GM23338 (cell line): ENCODE measurements around the gene ABL1. TPM values are rescaled to one million over a fixed set of nuclear protein-coding genes. Genes with fewer than 3 reads are reported as not detected.
A peak's percentile ranks its signal among the peaks of the same experiment; 100 is the strongest.
"Not testable (repeated sequence)": the region's sequence is repeated elsewhere in the genome, so short reads cannot be mapped to it uniquely, and the experiment has no call there.

Source experiments
- ATAC-seq: fragments of 200-7000 bp; cut with Tn5 transposase; 3 replicates; pipeline ENCODE4 v1.9.1; 2020
- DNase-seq: peaks from one replicate; pipeline ENCODE4 v3.0.0-alpha.2; 2015; ENCODE audit warnings: low spot score
- H2AFZ ChIP-seq: fragments of 200-600 bp; sonication (generic); 2 replicates; pipeline ENCODE4 v1.8.0; 2016; ENCODE audit warnings: antibody characterized with exemption, mild to moderate bottlenecking, moderate library complexity
- H3F3A ChIP-seq: fragments of 200-600 bp; sonication (generic); replicated peaks from 2 replicates; pipeline ENCODE4 v1.8.0; 2017; ENCODE audit warnings: antibody characterized with exemption, mixed run types, low read depth
- H3K27ac ChIP-seq: fragments of 200-600 bp; sonication (generic); 2 replicates; pipeline ENCODE4 v1.6.1; 2016; ENCODE audit warnings: low read depth
- H3K27me3 ChIP-seq: fragments of 200-600 bp; sonication (generic); 2 replicates; pipeline ENCODE4 v1.8.0; 2016; ENCODE audit warnings: mild to moderate bottlenecking, mixed run types, moderate library complexity; ENCODE audit not compliant: insufficient read depth
- H3K36me3 ChIP-seq: fragments of 200-600 bp; sonication (generic); 2 replicates; pipeline ENCODE4 v1.8.0; 2016; ENCODE audit warnings: mild to moderate bottlenecking; ENCODE audit not compliant: insufficient read depth
- H3K4me1 ChIP-seq: fragments of 200-600 bp; sonication (generic); 2 replicates; pipeline ENCODE4 v1.8.0; 2016; ENCODE audit warnings: mild to moderate bottlenecking, moderate library complexity; ENCODE audit not compliant: insufficient read depth
- H3K4me2 ChIP-seq: fragments of 200-600 bp; sonication (generic); 2 replicates; pipeline ENCODE4 v1.7.1; 2017; ENCODE audit warnings: mixed run types
- H3K4me3 ChIP-seq: fragments of 200-600 bp; sonication (generic); 2 replicates; pipeline ENCODE4 v1.6.1; 2016; ENCODE audit warnings: mixed run types
- H3K79me2 ChIP-seq: fragments of 200-600 bp; sonication (generic); replicated peaks from 2 replicates; pipeline ENCODE4 v1.8.0; 2017; ENCODE audit warnings: mild to moderate bottlenecking; ENCODE audit not compliant: insufficient read depth
- H3K9me2 ChIP-seq: fragments of 200-600 bp; sonication (generic); 2 replicates; pipeline ENCODE4 v1.8.0; 2017; ENCODE audit not compliant: insufficient read depth
- H4K20me1 ChIP-seq: fragments of 200-600 bp; sonication (generic); replicated peaks from 2 replicates; pipeline ENCODE4 v1.8.0; 2017; ENCODE audit warnings: mild to moderate bottlenecking; ENCODE audit not compliant: insufficient read depth
- H3K27ac Mint-ChIP-seq: 2 replicates; pipeline ENCODE4 v1.8.0; 2020; ENCODE audit warnings: inconsistent platforms, mild to moderate bottlenecking, moderate library complexity, mixed read lengths
- H3K27me3 Mint-ChIP-seq: 3 replicates; pipeline ENCODE4 v1.8.0; 2022; ENCODE audit warnings: low read depth, mild to moderate bottlenecking, moderate library complexity, mixed read lengths, inconsistent platforms; ENCODE audit not compliant: insufficient read depth, poor library complexity
- H3K36me3 Mint-ChIP-seq: 3 replicates; pipeline ENCODE4 v1.8.0; 2021; ENCODE audit warnings: low read depth, mild to moderate bottlenecking, inconsistent platforms, moderate library complexity, mixed read lengths
- H3K4me1 Mint-ChIP-seq: 3 replicates; pipeline ENCODE4 v1.8.0; 2020; ENCODE audit warnings: mild to moderate bottlenecking, inconsistent platforms, mixed read lengths
- H3K4me3 Mint-ChIP-seq: 3 replicates; pipeline ENCODE4 v1.8.0; 2021; ENCODE audit warnings: moderate library complexity, mild to moderate bottlenecking, inconsistent platforms, mixed read lengths
- H3K9me3 Mint-ChIP-seq: 3 replicates; pipeline ENCODE4 v1.8.0; 2020; ENCODE audit warnings: moderate library complexity, mild to moderate bottlenecking, inconsistent platforms, mixed read lengths
- CREB1 ChIP-seq: fragments of 250-450 bp; sonication (Bioruptor Pico); IDR thresholded peaks from 2 replicates; pipeline ENCODE4 v1.5.0; 2020; ENCODE audit warnings: low read depth, mild to moderate bottlenecking, moderate library complexity
- EZH2 ChIP-seq: fragments of 200-600 bp; sonication (generic); IDR thresholded peaks from one replicate; pipeline ENCODE4 v1.8.0; 2017; ENCODE audit warnings: antibody characterized with exemption, mild to moderate bottlenecking, low read depth; ENCODE audit not compliant: unreplicated experiment
- EZH2phosphoT487 ChIP-seq: fragments of 200-600 bp; sonication (generic); IDR thresholded peaks from one replicate; pipeline ENCODE4 v1.8.1; 2018; ENCODE audit warnings: antibody characterized with exemption; ENCODE audit not compliant: unreplicated experiment
- POLR2AphosphoS5 ChIP-seq: IDR thresholded peaks from 2 replicates; pipeline ENCODE4 v1.6.1; 2016; ENCODE audit warnings: antibody characterized with exemption, low read depth
- ZNF114 ChIP-seq: fragments of 250-450 bp; sonication (Bioruptor Pico); IDR thresholded peaks from 2 replicates; pipeline ENCODE4 v1.5.0; 2020; ENCODE audit warnings: mild to moderate bottlenecking, moderate library complexity
- ZNF331 ChIP-seq: fragments of 250-450 bp; sonication (Bioruptor Pico); IDR thresholded peaks from 2 replicates; pipeline ENCODE4 v1.5.0; 2020; ENCODE audit warnings: low read depth, mild to moderate bottlenecking, moderate library complexity
- polyA plus RNA-seq: library from polyadenylated mRNA; unstranded; fragments of >200 nt; fragmentation: Nextera tagmentation; extraction: Ambion mirVana; gene quantifications from 2 replicates; pipeline ENCODE4 v1.2.1, GENCODE V29; 2016
- total RNA-seq: library from RNA; depleted of rRNA; stranded (reverse); fragments of >200 nt; shearing (Covaris generic); gene quantifications from 2 replicates; pipeline ENCODE4 v1.2.3, GENCODE V29; 2014
- TF ChIP-seq, protein P1 (sequence below): IDR thresholded peaks from one replicate; pipeline ENCODE4 v1.6.1; 2018; ENCODE audit warnings: antibody characterized with exemption; ENCODE audit not compliant: unreplicated experiment
- TF ChIP-seq, protein P2 (sequence below), 2 experiments: fragments of 200-600 bp in 1 of 2; sonication (generic) in 1 of 2; conservative IDR thresholded peaks; 2 replicates each; pipeline versions ENCODE4 v1.5.1 to v1.6.1; 2016 to 2017; ENCODE audit warnings: antibody characterized with exemption in 2 of 2, low read depth in 2 of 2, mild to moderate bottlenecking in 2 of 2, moderate library complexity in 1 of 2

The ABL1 gene
- total and polyA plus RNA-seq, 2 experiments from 2014 or later = 20.7 to 85.1 TPM

DNA sequence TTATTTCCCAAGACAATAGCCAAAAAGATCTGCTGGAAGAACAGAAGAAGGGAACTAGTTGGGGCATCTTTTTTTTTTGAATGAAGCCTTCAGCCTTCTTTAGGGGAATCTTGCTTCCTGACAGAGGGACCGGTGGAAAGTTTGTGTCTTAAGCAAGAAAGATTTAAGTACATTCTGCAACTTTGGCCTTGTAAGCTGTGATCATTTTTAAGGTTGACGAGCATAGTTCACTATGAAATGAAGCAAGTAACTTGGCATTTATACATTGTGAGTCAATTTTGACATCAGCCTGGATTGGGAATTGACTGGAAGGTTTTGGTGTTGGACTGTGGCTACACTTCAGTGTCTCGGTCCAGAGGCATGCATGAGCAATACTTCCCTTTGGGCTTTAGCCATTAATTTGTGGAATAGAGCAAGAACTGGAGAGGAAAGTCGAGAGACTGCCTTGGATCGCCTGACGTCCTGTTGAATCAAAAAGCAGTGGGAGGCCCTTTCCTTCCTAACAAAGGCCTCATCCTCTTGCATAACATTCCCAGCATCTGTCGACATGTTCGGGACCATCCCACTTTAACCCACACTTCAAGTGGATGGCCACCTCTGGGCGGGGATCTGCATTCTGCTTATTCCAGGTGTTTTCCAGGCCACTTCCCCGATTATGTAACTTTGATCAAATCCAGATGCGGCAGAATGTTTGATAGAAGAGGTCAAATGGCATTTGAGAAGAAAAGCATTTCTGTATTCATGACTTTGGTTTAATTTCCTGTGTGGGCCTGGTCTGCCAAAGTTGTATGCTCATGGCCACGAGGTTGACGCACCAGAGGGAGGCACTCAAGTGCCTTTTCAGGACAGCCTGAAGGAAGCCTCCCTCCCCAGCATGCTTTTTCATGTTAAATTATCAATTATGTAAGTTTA is 12.5 kb downstream of the ABL1 start:
- DNase-seq (peak; percentile 86), ATAC-seq (peak; percentile 74)
- Mint-ChIP-seq H3K36me3 (peaks cover 5% of the 10 kb centered on the region), H3K9me3 (no peaks in the 10 kb centered on the region), H3K27ac (peak overlapping the region; percentile 93), H3K4me1 (peaks cover 55% of the 10 kb centered on the region), H3K27me3 (peaks cover 5% of the 10 kb centered on the region), H3K4me3 (no peak overlapping the region)
- Histone ChIP-seq H3K4me2 (peak overlapping the region; percentile 47), H4K20me1 (peaks cover 30% of the 10 kb centered on the region), H3K27ac (peak overlapping the region; percentile 96), H3K4me3 (peak overlapping the region; percentile 5; the same call in 1 of the 2 replicates), H3K9me2 (no peaks in the 10 kb centered on the region), H2AFZ (no peak overlapping the region), H3K36me3 (no peaks in the 10 kb centered on the region), H3F3A (peaks cover 9% of the 10 kb centered on the region; the same call in 1 of the 2 replicates), H3K79me2 (peaks cover 94% of the 10 kb centered on the region), H3K4me1 (peaks cover 63% of the 10 kb centered on the region), H3K27me3 (no peaks in the 10 kb centered on the region)
- TF ChIP-seq, protein P1, sequence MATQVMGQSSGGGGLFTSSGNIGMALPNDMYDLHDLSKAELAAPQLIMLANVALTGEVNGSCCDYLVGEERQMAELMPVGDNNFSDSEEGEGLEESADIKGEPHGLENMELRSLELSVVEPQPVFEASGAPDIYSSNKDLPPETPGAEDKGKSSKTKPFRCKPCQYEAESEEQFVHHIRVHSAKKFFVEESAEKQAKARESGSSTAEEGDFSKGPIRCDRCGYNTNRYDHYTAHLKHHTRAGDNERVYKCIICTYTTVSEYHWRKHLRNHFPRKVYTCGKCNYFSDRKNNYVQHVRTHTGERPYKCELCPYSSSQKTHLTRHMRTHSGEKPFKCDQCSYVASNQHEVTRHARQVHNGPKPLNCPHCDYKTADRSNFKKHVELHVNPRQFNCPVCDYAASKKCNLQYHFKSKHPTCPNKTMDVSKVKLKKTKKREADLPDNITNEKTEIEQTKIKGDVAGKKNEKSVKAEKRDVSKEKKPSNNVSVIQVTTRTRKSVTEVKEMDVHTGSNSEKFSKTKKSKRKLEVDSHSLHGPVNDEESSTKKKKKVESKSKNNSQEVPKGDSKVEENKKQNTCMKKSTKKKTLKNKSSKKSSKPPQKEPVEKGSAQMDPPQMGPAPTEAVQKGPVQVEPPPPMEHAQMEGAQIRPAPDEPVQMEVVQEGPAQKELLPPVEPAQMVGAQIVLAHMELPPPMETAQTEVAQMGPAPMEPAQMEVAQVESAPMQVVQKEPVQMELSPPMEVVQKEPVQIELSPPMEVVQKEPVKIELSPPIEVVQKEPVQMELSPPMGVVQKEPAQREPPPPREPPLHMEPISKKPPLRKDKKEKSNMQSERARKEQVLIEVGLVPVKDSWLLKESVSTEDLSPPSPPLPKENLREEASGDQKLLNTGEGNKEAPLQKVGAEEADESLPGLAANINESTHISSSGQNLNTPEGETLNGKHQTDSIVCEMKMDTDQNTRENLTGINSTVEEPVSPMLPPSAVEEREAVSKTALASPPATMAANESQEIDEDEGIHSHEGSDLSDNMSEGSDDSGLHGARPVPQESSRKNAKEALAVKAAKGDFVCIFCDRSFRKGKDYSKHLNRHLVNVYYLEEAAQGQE = no peak
- TF ChIP-seq ZNF114 (CRISPR knock-in tag) = peak; percentile 14; the same call in 1 of the 2 replicates
- 0 out of 2 replicates have a peak, but pooled peaks have one; percentile 10 for TF ChIP-seq CREB1 (CRISPR knock-in tag)
- TF ChIP-seq, protein P2, sequence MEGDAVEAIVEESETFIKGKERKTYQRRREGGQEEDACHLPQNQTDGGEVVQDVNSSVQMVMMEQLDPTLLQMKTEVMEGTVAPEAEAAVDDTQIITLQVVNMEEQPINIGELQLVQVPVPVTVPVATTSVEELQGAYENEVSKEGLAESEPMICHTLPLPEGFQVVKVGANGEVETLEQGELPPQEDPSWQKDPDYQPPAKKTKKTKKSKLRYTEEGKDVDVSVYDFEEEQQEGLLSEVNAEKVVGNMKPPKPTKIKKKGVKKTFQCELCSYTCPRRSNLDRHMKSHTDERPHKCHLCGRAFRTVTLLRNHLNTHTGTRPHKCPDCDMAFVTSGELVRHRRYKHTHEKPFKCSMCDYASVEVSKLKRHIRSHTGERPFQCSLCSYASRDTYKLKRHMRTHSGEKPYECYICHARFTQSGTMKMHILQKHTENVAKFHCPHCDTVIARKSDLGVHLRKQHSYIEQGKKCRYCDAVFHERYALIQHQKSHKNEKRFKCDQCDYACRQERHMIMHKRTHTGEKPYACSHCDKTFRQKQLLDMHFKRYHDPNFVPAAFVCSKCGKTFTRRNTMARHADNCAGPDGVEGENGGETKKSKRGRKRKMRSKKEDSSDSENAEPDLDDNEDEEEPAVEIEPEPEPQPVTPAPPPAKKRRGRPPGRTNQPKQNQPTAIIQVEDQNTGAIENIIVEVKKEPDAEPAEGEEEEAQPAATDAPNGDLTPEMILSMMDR (conservative IDR thresholded peaks at IDR 0.05; ENCODE audit: low read depth in 2 of 2) = peak; percentile 45 to 57
- no peak for TF ChIP-seq POLR2AphosphoS5
- TF ChIP-seq EZH2 = no peak
- TF ChIP-seq EZH2phosphoT487 = no peak
- no peak for TF ChIP-seq ZNF331 (CRISPR knock-in tag)

DNA sequence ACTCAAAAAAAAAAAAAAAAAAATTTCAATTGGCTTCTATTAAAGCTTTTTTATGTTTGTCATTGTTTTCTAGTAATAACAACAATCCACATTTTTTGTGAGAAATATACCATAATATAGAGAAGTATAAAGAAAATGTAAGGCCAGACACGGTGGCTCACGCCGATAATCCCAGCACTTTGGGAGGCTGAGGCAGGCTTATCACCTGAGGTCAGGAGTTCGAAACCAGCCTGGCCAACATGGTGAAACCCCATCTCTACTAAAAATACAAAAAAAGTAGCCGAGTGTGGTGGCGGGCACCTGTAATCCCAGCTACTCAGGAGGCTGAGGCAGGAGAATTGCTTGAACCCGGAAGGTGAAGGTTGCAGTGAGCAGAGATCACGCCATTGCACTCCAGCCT is 13.5 kb downstream of the ABL1 start:
- peaks cover 58% of the 10 kb centered on the region for H3K4me1 ChIP-seq
- peaks cover 45% of the 10 kb centered on the region for H3K4me1 Mint-ChIP-seq
- H3F3A ChIP-seq, H3K36me3 ChIP-seq, H3K27me3 Mint-ChIP-seq, H3K4me3 ChIP-seq, H3K27me3 ChIP-seq, H2AFZ ChIP-seq, ATAC-seq, H3K4me3 Mint-ChIP-seq, H3K9me2 ChIP-seq, H3K36me3 Mint-ChIP-seq, H3K27ac Mint-ChIP-seq, H3K9me3 Mint-ChIP-seq, DNase-seq: not testable (repeated sequence)
- H3K27ac ChIP-seq = peak overlapping the region; percentile 96
- H3K4me2 ChIP-seq = 0 out of 2 replicates have a peak overlapping the region, but pooled peaks have one; percentile 47
- H3K79me2 ChIP-seq = peaks cover 94% of the 10 kb centered on the region
- H4K20me1 ChIP-seq = peaks cover 32% of the 10 kb centered on the region
